Measurements from ENCODE around the gene LRFN4. TPM values are rescaled to one million over a fixed set of nuclear protein-coding genes. Genes with fewer than 3 reads are reported as not detected.

Gene LRFN4
- total RNA-seq, 1 experiment from 2014 or later: 66.7 TPM

DNA sequence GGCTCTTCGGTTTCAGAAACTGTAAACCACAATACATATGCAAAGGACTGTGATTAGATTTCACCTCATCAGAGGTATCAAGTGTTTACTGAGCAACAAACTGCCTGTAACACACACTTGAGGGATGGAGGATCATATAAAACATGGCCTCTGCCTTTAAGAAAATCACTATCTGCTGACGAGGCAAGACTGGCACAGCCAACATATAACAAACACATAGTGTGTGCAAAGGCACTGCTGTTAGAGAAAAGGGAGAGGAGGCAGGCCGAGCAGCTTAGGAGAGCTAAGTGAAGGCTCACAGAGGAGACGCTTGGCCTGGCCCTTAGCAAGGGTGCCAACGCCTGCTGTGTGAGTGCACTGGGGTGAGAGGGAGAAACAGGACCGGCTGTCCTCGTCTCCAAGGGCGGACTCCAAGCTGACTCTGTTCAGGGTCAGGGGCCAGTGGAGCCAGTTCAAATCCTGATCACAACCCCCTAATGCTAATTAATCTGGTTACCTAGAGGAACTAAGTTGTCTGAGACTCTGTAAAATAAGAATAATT lies 48.2 kb downstream of the LRFN4 start:
- no peak overlapping the region for H2BK15ac ChIP-seq (ENCODE audit: low read depth, low read length)
- no peak overlapping the region for H3K56ac ChIP-seq (ENCODE audit: insufficient read length, low read depth, low read length)
- H3T11ph ChIP-seq (ENCODE audit: low read length): no peak overlapping the region
- no peak overlapping the region for H2BK20ac ChIP-seq (ENCODE audit: low read depth, low read length, poor library complexity, severe bottlenecking)
- TF ChIP-seq, protein P1, sequence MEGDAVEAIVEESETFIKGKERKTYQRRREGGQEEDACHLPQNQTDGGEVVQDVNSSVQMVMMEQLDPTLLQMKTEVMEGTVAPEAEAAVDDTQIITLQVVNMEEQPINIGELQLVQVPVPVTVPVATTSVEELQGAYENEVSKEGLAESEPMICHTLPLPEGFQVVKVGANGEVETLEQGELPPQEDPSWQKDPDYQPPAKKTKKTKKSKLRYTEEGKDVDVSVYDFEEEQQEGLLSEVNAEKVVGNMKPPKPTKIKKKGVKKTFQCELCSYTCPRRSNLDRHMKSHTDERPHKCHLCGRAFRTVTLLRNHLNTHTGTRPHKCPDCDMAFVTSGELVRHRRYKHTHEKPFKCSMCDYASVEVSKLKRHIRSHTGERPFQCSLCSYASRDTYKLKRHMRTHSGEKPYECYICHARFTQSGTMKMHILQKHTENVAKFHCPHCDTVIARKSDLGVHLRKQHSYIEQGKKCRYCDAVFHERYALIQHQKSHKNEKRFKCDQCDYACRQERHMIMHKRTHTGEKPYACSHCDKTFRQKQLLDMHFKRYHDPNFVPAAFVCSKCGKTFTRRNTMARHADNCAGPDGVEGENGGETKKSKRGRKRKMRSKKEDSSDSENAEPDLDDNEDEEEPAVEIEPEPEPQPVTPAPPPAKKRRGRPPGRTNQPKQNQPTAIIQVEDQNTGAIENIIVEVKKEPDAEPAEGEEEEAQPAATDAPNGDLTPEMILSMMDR (conservative IDR thresholded peaks at IDR 0.05): no peak
- H3K14ac ChIP-seq (ENCODE audit: insufficient read depth, low read length): no peak overlapping the region
- no peaks in the 10 kb centered on the region for H3K27me3 ChIP-seq (ENCODE audit: insufficient read depth, low read length)
- no peak overlapping the region for H3K4me2 ChIP-seq (ENCODE audit: insufficient read depth, insufficient read length, low read length)
- H4K91ac ChIP-seq (ENCODE audit: insufficient read length, low read depth, low read length): no peak overlapping the region
- no peak overlapping the region for H2BK12ac ChIP-seq (ENCODE audit: insufficient read length, low read depth, low read length)
- Mint-ChIP-seq H3K36me3 (ENCODE audit: insufficient read depth in 1 of 3, low read depth in 3 of 3) (peaks cover 0 to 3% (median 0%) of the 10 kb centered on the region in 3 experiments; a peak in 1 of 7 replicates), H3K27ac (peak overlapping the region in 2 of 3 experiments; percentile 68 to 84; a peak in 2 of 7 replicates), H3K4me1 (peaks cover 53 to 59% of the 10 kb centered on the region in 2 experiments), H3K27me3 (ENCODE audit: low read depth) (no peaks in the 10 kb centered on the region), H3K9me3 (no peaks in the 10 kb centered on the region), H3K4me3 (no peak overlapping the region)
- H3K79me1 ChIP-seq (ENCODE audit: insufficient read depth, low read depth, low read length, poor library complexity, severe bottlenecking): no peaks in the 10 kb centered on the region
- no peak overlapping the region for H4K5ac ChIP-seq (ENCODE audit: insufficient read length, low read depth, low read length)
- DNase-seq: no peak
- no peaks in the 10 kb centered on the region for H3K9me3 ChIP-seq (ENCODE audit: control insufficient read depth, low read depth, low read length)
- peaks cover 8% of the 10 kb centered on the region; the same call in 1 of the 2 replicates for H3K4me1 ChIP-seq (ENCODE audit: insufficient read depth, low read length)
- H2BK120ac ChIP-seq (ENCODE audit: low read depth, low read length, poor library complexity, severe bottlenecking): no peak overlapping the region
- H4K20me1 ChIP-seq (ENCODE audit: control insufficient read depth, insufficient read depth, insufficient read length): no peaks in the 10 kb centered on the region
- no peak overlapping the region for H3K9ac ChIP-seq (ENCODE audit: extremely low read depth, insufficient read length, low read length)
- no peaks in the 10 kb centered on the region for H3K23me2 ChIP-seq (ENCODE audit: insufficient read length, low read depth, low read length, poor library complexity, severe bottlenecking)
- no peak overlapping the region for H3K4ac ChIP-seq (ENCODE audit: low read depth, low read length)
- no peak overlapping the region for H3K23ac ChIP-seq (ENCODE audit: insufficient read length, low read depth, low read length)
- no peaks in the 10 kb centered on the region for H3K79me2 ChIP-seq (ENCODE audit: insufficient read depth, low read length)
- H3K27ac ChIP-seq (ENCODE audit: insufficient read length, low read depth, low read length): no peak overlapping the region
- no peak overlapping the region for H4K8ac ChIP-seq (replicated peaks; ENCODE audit: insufficient read length, low read depth, low read length)
- H3K18ac ChIP-seq (ENCODE audit: insufficient read length, low read depth, low read length): no peak overlapping the region
- no peak overlapping the region for H2BK5ac ChIP-seq (ENCODE audit: insufficient read length, low read length)
- H2AK5ac ChIP-seq (ENCODE audit: insufficient read length, low read length): no peak overlapping the region
- no CpG with 5 or more reads among the region's 8 CpGs for WGBS (ENCODE audit: extremely low coverage, insufficient read length, low lambda C conversion rate)
- no peak overlapping the region for H2AFZ ChIP-seq (ENCODE audit: low read length)

All from H9 (cell line).